Hypothalamus (tissue), 51 donors: Measurements from ENCODE around the gene LDLRAD1.
"Not testable (repeated sequence)": the region's sequence is repeated elsewhere in the genome, so short reads cannot be mapped to it uniquely, and the experiment has no call there.

Experiments used
- DNase-seq, 51 donors: peaks; one replicate each; lab custom pipeline; 2025; lab: John Stamatoyannopoulos, UW

The LDLRAD1 gene, protein sequence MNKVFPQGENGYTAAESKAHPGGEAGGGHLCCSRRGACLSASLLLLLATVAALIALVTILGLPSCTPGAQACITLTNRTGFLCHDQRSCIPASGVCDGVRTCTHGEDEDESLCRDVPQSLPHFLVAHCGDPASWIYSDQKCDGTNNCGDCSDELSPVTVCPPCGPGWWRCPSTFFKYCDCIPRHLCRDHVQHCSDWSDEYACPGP

DNA sequence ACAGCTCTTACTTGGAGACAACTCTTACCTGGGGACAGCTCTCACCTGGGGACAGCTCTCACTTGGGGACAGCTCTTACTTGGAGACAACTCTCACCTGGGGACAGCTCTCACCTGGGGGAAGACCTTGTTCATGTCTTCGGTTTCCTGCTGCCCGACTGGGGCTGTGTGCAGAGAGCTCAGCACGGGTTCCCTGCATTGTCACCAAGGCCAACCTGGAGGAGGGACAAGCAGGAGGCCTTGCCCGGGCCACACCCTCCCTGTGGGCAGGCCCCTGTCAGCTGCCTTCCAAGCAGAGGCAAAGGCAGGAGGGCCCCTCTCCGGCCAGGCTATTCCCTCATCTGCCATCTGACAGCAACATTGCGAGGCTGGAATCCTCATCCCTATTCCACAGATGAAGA, at the start of gene LDLRAD1:
LDLRAD1 (minus strand) TSS at position 208 of the 400 bp plus-strand sequence; CDS start at position 134, 74 bp downstream.
- no peak for DNase-seq

DNA sequence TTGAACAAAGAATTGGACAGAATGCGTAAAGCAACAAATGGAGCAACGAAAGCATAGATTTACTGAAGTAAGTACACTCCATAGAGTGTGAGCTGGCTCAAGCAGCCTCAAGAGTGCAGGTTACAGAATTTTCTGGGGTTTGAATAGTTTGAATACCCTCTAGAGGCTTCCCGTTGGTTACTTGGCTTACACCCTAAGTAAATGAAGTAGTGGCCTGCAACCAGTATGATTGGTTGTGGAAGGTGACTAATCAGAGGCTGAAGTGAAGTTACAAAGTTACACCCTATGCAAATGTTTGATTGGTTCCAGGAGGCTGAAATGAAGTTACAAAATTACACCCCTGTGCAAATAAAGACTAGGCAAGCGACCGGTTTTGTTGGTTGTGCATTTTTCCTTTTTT, 46.3 kb upstream of the LDLRAD1 start:
- no peak for DNase-seq

DNA sequence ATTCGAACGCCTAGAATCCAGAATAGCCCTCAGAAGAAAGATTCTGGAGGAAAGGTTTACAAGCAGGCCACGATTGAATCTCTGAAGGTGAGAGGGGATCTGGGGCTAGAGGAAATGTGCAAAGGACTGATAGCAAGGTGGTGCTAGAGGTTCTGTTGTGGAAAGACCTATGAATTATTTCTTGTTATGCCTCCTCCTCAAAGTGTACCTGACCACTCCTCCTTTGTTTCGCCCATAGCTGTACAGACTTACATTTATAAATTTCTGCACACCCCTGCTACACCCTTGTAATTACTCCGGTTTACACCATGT, 36.4 kb upstream of the LDLRAD1 start:
- DNase-seq = no peak

DNA sequence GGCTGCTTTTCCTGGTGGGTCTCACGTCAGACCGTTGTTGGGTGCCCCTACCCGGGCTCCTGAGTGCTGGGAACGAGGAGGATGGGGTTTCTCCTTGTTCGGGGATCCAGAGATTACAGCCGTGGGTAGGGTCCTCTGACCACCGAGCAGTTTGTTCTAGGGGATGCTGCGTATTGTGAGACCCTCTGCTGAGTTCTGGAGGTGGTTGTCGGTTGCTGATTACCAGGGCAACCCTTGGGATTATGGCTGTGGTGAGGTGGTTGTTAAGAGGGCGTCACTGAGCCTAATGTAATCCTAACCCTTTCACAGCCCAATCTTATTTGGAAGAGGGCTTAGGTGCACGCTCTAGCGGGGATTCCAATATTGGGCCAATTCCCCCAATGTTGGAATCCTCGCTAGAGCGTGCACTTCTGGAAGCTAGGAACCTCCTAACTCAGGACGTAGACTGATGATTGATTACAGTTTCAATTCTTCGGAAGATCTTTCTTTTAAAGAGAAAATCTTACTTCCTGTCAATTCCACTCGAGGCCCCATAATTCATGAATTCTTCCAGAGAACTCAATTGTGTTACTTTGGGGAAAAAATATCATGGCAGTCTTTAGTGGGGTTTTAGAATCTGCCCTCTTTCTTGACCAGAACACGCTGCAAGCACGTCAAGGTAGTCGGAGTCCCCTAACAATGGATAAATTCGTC, 35.9 kb upstream of the LDLRAD1 start:
- no peak for DNase-seq

DNA sequence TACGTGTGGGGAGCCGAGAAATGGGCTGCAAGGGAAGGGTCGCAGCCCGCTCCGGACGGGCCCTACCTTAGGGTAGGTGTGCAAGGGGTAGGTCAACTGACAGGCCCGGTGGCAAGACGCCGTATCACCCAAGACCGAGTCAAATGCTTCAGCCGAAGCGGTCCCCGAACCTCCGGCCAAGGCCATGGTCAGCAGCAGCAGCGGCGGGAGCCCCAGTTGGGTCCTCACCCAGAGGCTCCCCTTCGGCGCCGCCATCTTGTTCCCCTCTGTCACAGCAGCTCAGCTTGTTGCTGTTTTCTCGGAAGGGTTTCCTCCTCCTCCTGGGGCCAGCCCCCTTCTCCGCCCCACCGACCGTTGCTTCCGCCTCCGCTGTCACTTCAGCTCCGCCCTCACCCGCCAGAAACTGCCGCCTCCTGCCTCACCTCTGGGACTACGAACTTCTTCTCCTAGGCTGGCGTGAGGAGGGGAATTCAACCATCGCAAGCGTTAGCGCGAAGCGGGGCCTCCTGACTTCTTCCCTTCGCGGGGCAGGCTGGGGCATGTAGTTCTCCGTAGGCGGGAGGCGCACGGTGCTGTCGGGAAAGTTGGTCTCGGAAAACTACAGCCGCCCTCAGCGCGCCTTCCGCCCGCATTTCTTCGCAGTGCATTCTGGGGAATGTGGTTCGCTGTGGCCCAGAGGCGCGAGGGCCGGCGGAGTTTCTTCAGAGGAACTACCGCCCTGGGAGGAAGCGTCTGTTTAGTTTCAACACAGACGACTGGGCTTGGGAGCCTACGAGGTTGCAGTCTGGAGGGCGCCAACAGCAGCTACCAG, 35.2 kb upstream of the LDLRAD1 start, which contains the start of the genes TCEANC2 and TMEM59:
TCEANC2 (plus strand) TSS at position 675 of the 811 bp plus-strand sequence. CDS start 815 bp downstream, outside the sequence.
TMEM59 (minus strand) TSS at position 271 of the 811 bp plus-strand sequence; CDS start at position 255, 16 bp downstream.
- DNase-seq = peak; percentile 80 to 99 (median 96)

DNA sequence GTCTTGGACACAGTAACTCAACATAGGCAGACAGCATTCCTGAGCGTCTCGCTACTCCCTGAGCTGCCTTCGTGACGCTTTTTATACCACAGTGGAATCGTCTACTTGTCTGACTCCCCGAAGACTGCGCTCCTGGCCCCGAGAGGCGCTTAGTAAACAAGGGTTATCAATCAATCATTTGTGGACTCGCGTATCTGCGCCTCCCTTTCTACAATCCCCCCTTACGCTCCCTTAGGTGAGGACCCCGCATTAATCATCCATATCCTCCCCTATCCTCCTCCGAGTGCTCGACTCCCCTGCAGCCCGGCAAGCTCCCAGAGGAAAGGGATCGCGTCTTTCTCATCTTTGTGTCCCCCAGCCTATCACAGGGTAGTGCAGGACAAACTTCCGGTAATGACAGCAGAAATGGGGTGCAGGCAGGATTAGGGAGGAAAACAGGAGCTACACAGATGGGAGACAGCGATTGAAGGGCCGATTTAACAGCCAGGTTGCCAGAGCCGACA, 34.5 kb upstream of the LDLRAD1 start:
- peak in 22 of 51 donors; percentile 3 to 83 (median 48) for DNase-seq

DNA sequence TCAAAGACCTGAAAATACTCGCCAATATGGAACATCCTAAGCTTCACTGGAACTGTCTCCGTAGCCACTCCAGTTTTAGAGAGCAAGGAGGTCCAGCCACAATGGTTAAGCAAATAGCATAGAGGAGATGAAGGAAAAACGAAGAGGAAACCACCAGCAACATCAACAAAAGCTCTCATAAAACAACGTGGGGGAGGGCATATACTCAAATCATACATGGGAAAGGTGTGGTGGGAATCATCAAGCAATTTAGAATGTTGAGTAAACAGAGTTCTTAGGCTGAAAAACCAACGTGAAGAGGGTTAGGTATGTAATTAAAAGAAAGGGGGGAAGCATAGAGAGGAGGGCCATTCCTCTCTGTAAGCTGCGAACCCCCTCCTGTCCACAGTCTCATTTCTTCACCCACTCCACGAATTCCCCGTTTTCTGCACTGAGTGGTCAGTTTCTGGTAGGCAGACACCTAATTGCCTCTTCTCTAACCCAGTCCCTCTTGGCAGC, 34.0 kb upstream of the LDLRAD1 start:
- DNase-seq = peak in 1 of 51 donors; percentile 35

DNA sequence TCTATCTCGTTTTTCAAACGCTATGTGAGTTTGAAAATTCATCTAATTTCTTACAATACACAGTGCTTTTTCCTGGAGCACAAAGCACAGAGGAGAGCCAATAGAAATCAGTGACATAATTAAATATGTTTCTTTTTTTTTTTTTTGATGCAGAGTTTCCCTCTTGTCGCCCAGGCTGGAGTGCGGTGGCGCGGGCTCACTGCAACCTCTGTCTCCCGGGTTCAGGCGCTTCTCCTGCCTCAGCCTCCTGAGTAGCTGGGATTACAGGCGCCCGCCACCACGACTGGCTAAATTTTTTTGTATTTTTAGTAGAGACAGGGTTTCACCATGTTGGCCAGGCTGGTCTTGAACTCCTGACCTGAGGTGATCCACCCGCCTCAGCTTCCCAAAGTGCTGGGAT, 32.4 kb upstream of the LDLRAD1 start:
- not testable (repeated sequence) for DNase-seq

DNA sequence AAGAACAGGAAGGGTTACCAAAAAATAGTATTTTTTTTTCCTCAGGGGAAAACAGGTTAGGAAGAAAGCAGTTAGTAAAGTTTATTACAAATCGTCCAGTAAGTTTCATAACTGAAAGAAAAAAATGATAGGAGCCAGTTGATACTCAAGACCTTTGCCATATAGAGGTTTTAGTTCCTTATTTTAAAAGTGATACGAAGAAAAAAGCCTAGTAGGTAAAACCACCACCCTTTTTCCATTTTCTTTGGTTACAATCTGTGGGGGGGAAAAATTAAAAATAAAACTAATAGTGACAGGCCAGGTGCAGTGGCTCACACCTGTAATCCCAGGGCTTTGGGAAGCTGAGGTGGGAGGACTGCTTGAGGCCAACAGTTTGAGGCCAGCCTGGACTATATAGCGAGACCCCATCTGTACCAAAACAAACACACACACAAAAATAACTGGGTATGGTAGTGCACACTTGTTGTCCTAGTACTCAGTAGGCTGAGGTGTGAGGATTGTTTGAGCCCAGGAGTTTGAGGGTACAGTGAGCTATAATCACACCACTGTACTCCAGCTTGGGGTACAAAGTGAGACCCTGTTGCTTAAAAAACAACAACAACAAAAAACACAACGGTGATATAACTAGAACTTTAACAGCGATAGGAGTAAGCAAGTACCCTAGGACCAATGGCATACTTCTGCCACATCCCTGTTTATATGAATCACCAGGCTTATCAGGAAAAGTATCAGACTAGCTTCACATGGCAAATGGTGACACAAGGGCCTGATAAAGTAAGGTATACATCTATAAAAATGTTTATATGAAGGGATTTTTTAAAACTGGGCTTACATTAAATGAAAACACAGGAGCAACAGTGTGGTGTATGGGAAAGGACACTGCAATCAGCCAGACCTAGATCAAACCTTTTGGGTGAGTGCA, 29.7 kb upstream of the LDLRAD1 start:
- no peak for DNase-seq

DNA sequence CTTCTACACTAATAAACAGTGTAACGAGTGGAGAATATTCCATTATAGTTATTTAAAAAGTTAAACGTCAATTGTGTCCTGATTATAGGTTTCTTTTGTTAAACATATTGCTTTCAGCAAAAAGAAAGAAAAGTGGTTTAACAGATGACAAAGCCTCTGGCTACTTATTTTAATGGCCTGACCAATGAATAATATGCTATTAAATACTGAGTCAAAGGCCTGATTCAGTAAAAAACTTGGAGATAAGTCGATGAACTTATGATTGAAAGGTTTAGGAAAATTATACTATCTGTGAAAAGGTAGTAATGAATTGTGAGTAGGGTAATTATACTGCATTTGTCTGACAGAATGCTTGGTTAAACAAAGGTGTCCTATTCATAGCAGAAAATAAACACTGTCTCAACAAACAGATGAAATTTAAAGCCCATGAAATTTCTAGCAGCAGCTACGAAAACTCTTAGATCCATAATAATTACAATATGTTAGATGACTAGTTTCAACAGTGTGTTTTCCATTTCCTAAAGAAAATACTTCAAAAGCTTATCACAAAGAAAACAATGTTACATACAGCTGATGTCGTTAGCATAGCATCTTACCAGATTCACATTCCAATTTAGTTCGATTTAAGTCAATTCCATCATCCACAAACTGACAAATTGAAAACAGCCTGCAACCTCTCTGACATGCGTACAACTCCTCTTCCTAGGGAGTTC, 28.8 kb upstream of the LDLRAD1 start:
- no peak for DNase-seq

DNA sequence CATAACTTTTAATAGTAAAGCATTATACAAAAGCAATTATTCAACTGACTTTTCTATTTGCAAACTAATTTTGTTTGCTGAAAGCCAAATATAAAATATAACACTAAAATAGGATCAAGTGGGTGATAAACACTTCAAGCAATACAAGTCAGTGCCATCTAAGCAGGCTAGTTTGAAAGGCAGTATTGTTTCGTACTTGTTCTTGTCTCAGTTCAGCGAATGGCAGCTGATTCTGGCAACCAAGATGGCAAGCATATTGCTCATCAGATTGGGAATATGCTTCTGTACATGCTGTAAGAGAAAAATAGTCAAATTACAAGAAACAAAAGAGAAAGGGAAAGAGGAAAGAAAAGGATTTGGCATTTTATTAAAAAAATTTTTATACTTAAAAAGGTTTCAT, 27.5 kb upstream of the LDLRAD1 start:
- DNase-seq = peak in 7 of 51 donors; percentile 5 to 48 (median 9)

DNA sequence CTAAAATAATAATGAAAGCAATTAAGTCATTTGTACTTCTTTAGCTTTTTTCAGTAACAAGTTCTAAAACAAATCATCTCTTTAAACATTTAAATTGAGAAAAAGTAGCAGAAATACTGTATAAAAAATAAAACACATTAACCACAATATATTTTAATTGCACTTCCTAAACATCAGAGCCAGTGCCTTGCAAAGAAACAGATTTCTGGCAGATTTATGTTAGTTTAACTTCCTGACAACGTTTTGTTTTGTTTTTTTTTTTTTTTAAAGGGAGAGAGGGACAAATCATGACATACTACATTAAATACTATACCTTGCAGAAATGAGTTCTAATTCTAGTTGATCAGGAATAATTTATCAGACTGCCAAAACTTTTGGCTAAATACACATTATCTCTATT, 23.8 kb upstream of the LDLRAD1 start:
- no peak for DNase-seq

DNA sequence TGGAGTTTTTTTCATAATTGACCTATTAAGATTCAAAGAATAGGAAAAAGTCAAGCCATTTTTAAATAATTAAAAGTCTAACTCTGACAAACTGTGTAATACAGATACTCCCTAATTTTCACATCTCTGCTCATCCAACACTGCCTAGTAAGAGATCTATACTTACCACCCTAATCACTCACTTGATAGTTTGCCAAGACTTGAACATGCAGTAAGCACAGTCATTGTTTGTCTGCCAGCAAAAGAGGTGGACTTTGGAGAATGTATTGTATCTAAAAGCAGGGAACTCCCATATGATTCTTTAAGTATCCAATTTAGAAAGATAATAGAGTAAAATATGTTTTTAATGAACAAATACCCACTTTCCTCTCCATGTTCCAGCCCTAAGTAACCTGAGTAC, 19.5 kb upstream of the LDLRAD1 start:
- DNase-seq = no peak

DNA sequence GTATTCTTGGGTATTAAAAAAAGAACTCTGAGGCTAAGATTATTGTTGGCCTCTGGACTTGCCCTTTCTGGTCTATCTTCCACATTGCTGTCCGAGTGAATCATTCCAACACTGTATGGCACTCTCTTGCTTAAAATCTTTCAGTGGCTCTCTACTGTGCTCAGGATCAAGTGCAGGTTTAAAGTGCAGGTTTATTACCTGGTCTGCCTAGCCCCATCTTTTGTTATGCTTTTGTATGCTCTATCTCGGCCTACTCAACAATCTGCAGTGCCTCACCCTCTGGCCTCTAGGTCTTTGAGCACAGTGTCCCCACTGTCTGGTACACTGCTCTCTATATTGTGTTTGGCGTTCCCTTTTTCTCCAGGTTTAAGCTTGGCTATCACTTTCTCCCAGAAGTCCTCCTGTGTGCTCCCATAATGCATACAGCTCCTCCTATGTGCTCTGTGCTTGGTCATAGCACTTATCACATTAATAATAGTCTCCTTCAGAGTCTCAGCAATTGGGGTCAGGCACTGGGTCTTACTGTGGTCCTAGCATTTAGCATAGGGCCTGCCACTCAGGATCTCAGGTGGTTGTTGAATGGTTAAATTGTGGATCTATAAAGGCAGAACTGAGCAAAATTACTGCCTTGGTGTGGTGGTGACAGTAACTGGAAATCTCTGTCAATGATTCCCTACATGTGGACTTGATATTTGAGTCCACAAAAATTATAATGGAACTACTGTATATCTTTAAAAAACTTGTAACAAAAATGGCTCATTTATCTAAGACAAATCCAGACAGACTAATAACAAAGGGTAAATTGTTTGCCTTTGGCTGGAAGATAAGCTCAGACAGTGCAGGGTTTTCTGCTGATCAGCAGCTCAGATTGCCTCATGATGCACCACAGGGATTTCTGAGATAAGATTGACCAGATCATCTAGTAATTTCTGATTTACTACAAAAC, 10.6 kb upstream of the LDLRAD1 start:
- DNase-seq = peak in 7 of 51 donors; percentile 3 to 36 (median 19)

DNA sequence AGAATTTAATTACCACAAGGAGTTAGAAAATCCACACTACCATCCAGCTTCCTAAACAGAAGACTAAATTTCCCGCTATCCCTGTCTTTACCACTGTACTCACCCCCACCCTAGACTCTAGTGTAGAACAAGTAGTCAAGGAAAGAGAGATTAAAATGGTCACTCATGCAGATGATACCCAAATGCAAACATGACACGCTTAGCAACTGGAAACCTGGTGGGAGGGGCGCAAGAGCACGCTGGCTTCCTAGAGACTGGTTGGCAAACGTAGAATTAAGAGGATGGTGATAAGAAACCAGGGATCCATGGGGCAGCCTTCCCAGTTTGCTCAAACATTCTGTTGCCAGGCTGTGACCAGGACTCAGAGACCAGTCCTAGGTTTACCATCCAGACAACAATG, 9.9 kb upstream of the LDLRAD1 start:
- DNase-seq = no peak

DNA sequence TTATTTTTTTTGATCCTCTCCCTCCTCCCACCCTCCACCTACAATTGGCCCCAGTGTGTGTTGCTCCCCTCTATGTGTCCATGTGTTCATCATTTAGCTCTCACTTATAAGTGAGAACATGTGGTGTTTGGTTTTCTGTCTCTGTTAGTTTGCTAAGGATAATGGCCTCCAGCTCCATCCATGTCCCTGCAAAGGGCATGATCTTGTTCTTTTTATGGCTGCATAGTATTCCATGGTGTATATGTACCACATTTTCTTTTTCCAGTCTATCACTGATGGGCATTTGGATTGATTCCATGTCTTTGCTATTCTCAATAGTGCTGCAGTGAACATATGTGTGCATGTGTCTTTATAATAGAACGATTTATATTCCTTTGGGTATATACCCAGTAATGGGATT, 6.8 kb upstream of the LDLRAD1 start:
- not testable (repeated sequence) for DNase-seq

DNA sequence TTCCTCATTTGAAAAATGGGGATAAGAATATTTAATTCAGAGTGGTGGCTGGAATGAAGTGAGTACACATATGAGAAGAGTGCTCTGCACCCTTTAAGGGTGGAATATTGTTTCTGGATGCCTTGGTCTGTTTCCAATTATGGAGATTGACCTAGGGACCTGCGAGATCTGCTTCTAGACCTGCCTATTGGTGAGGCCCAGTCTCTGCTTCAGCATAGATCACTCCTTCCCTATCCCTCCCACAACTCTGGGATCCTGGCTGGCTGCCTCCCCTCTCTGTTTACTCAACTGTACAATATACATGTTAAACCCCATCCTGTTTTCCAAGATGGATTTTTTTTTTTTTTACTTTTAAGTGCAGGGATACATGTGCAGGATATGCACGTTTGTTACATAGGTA, 6.4 kb upstream of the LDLRAD1 start:
- DNase-seq = no peak

DNA sequence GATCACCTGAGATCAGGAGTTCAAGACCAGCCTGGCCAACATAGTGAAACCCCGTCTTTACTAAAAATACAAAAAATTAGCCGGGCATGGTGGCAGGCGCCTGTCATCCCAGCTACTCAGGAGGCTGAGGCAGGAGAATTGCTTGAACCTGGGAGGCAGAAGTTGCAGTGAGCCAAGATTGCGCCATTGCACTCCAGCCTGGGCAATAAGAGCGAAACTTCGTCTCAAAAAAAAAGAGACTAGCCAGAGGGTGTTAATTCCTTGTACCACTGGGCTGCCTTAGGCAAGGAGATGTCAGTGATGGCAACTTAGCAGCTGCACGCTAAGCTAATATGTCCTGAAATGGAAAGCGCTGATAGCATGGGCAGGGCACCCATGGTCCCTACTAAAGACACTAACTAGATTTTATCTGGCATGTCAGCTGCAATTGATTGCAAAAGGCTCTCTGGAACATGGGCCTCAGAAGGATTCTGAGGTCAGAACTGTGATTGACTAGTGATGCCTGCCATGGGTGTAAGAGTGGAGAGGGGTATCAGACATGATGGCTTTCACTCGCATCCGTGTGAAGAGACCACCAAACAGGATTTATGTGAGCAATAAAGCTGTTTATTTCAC, 1.7 kb upstream of the LDLRAD1 start:
- not testable (repeated sequence) for DNase-seq
